ENCODE results near the gene PEBP1. TPM values are rescaled to one million over a fixed set of nuclear protein-coding genes. Genes with fewer than 3 reads are reported as not detected.
A peak's percentile ranks its signal among the peaks of the same experiment; 100 is the strongest.

PEBP1 gene
- total RNA-seq, 3 donors from 2014 or later: 122 to 212 (median 189) TPM

DNA sequence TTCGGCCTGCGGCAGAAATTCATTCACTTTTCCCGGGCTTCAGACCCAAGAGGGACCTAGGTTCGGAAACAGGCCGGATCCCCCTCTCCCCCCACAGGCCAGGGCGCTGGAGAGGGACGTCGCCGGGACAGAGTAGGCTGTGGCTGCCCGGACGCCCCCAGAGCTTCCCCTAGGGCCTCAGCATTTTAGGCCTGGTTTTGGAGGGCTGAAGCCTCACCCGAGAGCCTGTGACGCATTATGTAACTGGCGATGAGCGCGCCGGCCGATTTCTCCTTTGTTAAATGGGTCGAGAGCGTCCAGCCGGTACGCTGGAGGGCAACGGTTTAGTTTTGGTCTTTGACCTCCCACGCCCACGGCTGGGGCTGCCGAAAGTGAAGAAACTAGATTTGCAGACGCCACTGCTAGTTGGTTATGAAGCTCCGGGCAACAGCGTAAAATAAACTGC is 657 bp downstream of the PEBP1 start:
- TF ChIP-seq, protein P1, sequence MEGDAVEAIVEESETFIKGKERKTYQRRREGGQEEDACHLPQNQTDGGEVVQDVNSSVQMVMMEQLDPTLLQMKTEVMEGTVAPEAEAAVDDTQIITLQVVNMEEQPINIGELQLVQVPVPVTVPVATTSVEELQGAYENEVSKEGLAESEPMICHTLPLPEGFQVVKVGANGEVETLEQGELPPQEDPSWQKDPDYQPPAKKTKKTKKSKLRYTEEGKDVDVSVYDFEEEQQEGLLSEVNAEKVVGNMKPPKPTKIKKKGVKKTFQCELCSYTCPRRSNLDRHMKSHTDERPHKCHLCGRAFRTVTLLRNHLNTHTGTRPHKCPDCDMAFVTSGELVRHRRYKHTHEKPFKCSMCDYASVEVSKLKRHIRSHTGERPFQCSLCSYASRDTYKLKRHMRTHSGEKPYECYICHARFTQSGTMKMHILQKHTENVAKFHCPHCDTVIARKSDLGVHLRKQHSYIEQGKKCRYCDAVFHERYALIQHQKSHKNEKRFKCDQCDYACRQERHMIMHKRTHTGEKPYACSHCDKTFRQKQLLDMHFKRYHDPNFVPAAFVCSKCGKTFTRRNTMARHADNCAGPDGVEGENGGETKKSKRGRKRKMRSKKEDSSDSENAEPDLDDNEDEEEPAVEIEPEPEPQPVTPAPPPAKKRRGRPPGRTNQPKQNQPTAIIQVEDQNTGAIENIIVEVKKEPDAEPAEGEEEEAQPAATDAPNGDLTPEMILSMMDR (IDR thresholded peaks at IDR 0.05): no peak
- ATAC-seq: peak; percentile 53

DNA sequence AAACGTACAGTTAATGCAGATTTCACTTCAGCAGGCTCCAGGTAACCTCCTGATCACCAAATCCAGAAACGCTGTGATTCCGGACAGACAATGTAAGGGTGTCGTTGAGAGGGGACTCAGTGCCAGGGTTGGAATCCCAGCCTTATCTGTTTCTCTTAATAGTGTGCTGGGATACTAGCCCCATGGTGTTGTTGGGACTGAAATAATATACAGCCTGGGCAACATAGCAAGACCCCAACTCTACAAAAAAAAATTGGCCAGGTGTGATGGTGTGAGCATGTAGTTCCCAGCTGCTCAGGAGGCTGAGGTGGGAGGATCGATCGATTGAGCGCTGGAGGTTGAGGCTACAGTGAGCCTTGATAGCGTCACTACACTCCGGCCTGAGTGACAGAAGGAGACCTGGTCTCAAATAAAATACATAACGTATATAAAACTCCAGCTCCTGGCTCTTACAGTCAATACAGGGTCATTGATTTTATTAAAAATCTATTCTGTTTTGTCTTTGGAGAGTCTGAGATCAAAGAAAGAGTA is 1.3 kb downstream of the PEBP1 start:
- intact Hi-C loops (cut with DNase I, micrococcal nuclease): no loop called here
- H3K36me3 ChIP-seq (ENCODE audit: low read depth): peaks cover 5% of the 10 kb centered on the region
- H3K4me1 ChIP-seq (ENCODE audit: low read depth): peaks cover 10% of the 10 kb centered on the region
- no peak overlapping the region for H3K4me3 ChIP-seq
- no peak for ATAC-seq
- H3K9me3 ChIP-seq: no peaks in the 10 kb centered on the region
- TF ChIP-seq, protein P1 (IDR thresholded peaks at IDR 0.05): no peak
- no peak for DNase-seq

More for the DNA sequence above, 657 bp downstream of the PEBP1 start:
- peaks cover 5% of the 10 kb centered on the region for H3K36me3 ChIP-seq (ENCODE audit: low read depth)
- DNase-seq: peak; percentile 69 to 72 (median 72)
- H3K4me3 ChIP-seq: peak overlapping the region; percentile 67
- intact Hi-C loops (cut with DNase I, micrococcal nuclease): no loop called here
- no peaks in the 10 kb centered on the region for H3K9me3 ChIP-seq
- H3K4me1 ChIP-seq (ENCODE audit: low read depth): peaks cover 14% of the 10 kb centered on the region

DNA sequence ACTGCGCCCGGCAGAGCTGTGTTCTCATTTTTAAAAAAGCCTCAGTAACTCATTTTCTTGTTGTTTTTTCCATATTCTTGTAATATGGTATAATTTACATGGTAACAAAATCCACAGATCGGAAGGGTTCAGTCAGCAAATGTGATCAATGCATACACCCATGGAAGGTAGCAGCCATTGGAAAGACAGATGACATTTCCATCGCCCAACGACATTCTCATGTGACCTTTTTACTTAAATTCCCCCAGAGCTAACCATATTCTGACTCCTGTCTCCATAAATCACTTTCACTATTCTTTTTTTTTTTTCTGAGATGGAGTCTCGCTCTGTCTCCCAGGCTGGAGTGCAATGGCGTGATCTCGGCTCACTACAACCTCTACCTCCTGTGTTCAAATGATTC is 4.9 kb downstream of the PEBP1 start:
- Histone ChIP-seq H3K36me3 (ENCODE audit: low read depth) (peaks cover 5% of the 10 kb centered on the region), H3K4me3 (no peak overlapping the region), H3K4me1 (ENCODE audit: low read depth) (peaks cover 8% of the 10 kb centered on the region), H3K9me3 (no peaks in the 10 kb centered on the region)
- ATAC-seq (no peak), DNase-seq (no peak)
- intact Hi-C loops (cut with DNase I, micrococcal nuclease): no loop called here
- TF ChIP-seq, protein P1 (IDR thresholded peaks at IDR 0.05): no peak

DNA sequence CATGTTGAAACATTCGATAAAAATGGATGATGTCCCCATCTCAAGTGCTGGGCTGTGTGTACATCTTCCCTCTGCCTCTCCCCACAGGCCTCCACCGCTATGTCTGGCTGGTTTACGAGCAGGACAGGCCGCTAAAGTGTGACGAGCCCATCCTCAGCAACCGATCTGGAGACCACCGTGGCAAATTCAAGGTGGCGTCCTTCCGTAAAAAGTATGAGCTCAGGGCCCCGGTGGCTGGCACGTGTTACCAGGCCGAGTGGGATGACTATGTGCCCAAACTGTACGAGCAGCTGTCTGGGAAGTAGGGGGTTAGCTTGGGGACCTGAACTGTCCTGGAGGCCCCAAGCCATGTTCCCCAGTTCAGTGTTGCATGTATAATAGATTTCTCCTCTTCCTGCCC is 8.6 kb downstream of the PEBP1 start:
- peaks cover 10% of the 10 kb centered on the region for H3K36me3 ChIP-seq (ENCODE audit: low read depth)
- no peak overlapping the region for H3K4me3 ChIP-seq
- no peaks in the 10 kb centered on the region for H3K9me3 ChIP-seq
- no peak for ATAC-seq
- H3K4me1 ChIP-seq (ENCODE audit: low read depth): peaks cover 2% of the 10 kb centered on the region
- no peak for DNase-seq
- intact Hi-C loops (cut with DNase I, micrococcal nuclease): no loop called here
- TF ChIP-seq, protein P1 (IDR thresholded peaks at IDR 0.05): no peak

DNA sequence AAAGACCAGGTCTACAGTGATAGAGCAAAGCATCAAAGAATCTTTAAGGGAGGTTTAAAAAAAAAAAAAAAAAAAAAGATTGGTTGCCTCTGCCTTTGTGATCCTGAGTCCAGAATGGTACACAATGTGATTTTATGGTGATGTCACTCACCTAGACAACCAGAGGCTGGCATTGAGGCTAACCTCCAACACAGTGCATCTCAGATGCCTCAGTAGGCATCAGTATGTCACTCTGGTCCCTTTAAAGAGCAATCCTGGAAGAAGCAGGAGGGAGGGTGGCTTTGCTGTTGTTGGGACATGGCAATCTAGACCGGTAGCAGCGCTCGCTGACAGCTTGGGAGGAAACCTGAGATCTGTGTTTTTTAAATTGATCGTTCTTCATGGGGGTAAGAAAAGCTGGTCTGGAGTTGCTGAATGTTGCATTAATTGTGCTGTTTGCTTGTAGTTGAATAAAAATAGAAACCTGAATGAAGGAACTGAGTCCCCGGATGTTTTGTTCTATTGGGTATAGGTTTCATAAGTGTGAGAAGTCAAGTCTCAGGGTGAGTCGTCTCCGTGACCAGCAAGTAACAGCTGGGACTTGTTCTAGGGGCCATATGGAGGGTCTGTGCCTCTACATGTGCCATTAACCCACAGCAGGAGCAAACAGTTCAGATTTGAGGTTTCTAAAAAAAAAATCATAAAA is 9.3 kb downstream of the PEBP1 start:
- intact Hi-C loops (cut with DNase I, micrococcal nuclease): no loop called here
- TF ChIP-seq, protein P1 (IDR thresholded peaks at IDR 0.05): no peak
- DNase-seq: no peak
- no peak for ATAC-seq
- Histone ChIP-seq H3K4me1 (ENCODE audit: low read depth) (peaks cover 2% of the 10 kb centered on the region), H3K36me3 (ENCODE audit: low read depth) (peaks cover 10% of the 10 kb centered on the region), H3K4me3 (no peak overlapping the region), H3K9me3 (no peaks in the 10 kb centered on the region)

Data from mucosa of descending colon (tissue), 3 donors.